Measurements from ENCODE around the gene HNRNPUL2. TPM values are rescaled to one million over a fixed set of nuclear protein-coding genes. Genes with fewer than 3 reads are reported as not detected.
"Not testable (repeated sequence)": the region's sequence is repeated elsewhere in the genome, so short reads cannot be mapped to it uniquely, and the experiment has no call there.

Gene HNRNPUL2
- total RNA-seq, 1 donor from 2014 or later: 61.5 TPM

DNA sequence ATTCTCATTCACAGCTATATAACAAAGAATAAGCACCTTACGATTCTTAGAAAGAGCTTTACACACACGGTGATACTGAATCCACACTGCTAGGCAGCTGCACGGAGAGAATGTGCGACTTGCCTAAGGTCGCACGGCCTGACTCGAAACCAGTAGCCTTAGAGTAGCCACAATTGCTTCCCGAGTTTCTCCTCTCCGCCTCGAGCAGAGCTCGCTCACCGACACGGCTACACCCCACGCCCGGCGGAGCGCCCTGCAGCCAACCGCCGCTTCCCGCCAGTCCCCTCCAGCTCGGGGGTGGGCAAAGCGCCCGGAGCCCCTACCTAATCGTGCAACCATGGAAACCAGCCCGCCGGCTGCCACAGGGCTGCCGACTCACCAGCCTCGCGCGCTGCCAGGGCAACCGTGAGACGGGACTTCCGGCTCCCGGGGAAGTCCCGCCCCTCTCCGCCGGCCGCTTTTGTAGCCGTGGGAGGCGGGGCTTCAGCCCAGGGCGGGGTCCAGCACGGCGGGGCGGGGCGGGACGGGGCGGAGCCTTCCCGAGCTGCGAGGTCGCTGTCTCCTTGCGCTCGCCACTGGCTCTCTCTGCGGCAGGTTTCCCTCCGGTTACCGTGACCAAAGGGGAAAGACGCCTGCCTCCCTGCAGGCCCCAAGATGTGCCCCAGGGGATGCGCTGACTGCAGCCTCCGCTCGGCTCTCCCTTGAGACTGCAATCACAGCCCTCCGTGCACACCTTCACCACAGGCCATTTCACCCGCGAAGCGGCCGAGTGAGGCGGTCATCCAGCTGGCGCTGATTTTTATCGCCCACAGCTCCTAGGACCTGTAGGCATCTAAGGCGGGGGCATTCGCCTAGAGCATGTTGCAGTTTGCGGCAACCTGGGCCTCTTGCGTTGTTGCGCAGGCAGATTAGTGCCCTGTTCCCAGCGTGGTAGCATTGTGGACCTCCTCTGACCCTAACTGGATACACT is 21.1 kb downstream of the HNRNPUL2 start:
- peak; percentile 92 to 95 for DNase-seq (ENCODE audit: low spot score in 2 of 2, unreplicated experiment in 2 of 2)
- Mint-ChIP-seq H3K4me3 (peak overlapping the region; percentile 86), H3K27ac (peak overlapping the region; percentile 98), H3K4me1 (peaks cover 46% of the 10 kb centered on the region), H3K36me3 (peaks cover 17% of the 10 kb centered on the region), H3K27me3 (ENCODE audit: low read depth) (no peaks in the 10 kb centered on the region), H3K9me3 (no peaks in the 10 kb centered on the region)
- TF ChIP-seq, protein P1, sequence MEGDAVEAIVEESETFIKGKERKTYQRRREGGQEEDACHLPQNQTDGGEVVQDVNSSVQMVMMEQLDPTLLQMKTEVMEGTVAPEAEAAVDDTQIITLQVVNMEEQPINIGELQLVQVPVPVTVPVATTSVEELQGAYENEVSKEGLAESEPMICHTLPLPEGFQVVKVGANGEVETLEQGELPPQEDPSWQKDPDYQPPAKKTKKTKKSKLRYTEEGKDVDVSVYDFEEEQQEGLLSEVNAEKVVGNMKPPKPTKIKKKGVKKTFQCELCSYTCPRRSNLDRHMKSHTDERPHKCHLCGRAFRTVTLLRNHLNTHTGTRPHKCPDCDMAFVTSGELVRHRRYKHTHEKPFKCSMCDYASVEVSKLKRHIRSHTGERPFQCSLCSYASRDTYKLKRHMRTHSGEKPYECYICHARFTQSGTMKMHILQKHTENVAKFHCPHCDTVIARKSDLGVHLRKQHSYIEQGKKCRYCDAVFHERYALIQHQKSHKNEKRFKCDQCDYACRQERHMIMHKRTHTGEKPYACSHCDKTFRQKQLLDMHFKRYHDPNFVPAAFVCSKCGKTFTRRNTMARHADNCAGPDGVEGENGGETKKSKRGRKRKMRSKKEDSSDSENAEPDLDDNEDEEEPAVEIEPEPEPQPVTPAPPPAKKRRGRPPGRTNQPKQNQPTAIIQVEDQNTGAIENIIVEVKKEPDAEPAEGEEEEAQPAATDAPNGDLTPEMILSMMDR (IDR thresholded peaks at IDR 0.05; ENCODE audit: unreplicated experiment): no peak

DNA sequence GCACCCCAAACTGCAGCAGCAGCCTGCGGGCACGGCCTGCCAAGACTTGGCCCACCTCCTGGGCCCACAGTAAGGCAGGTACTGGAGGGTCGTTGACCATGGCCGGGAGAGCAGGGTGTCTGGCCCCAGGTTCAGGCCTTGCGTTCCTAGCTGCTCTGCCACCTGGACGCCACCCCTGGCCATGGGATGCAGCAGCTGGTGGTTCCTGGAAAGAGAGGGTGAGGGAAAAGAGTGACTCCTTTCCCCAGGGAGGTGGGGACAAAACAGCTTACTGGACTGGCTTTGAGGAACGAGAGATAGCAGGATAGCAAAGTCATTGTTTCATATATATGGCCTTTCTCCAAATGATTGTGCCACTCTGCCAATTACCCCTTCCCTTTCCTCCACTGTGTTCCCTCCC is 21.8 kb downstream of the HNRNPUL2 start:
- H3K27ac Mint-ChIP-seq: peak overlapping the region; percentile 97
- no peaks in the 10 kb centered on the region for H3K27me3 Mint-ChIP-seq (ENCODE audit: low read depth)
- peak overlapping the region; percentile 86 for H3K4me3 Mint-ChIP-seq
- peaks cover 46% of the 10 kb centered on the region for H3K4me1 Mint-ChIP-seq
- no peak for DNase-seq (ENCODE audit: low spot score in 2 of 2, unreplicated experiment in 2 of 2)
- no peaks in the 10 kb centered on the region for H3K9me3 Mint-ChIP-seq
- H3K36me3 Mint-ChIP-seq: peaks cover 15% of the 10 kb centered on the region
- TF ChIP-seq, protein P1 (IDR thresholded peaks at IDR 0.05; ENCODE audit: unreplicated experiment): no peak

DNA sequence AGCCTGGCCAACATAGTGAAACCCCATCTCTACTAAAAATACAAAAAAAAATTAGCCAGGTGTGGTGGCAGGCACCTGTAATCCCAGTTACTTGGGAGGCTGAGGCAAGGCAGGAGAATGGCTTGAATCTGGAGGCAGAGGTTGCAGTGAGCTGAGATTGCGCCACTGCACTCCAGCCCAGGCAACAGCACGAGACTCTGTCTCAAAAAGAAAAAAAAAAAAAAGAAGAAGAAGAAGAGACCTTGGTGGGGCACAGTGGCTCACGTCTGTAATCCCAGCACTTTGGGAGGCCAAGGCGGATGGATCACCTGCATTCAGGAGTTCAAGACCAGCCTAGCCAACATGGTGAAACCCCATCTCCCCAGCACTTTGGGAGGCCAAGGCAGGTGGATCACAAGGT is 23.3 kb downstream of the HNRNPUL2 start:
- not testable (repeated sequence) for DNase-seq (ENCODE audit: low spot score in 2 of 2, unreplicated experiment in 2 of 2); H3K27me3 Mint-ChIP-seq (ENCODE audit: low read depth); H3K27ac Mint-ChIP-seq; H3K9me3 Mint-ChIP-seq; H3K4me3 Mint-ChIP-seq
- Mint-ChIP-seq H3K4me1 (peaks cover 36% of the 10 kb centered on the region), H3K36me3 (peaks cover 17% of the 10 kb centered on the region)

DNA sequence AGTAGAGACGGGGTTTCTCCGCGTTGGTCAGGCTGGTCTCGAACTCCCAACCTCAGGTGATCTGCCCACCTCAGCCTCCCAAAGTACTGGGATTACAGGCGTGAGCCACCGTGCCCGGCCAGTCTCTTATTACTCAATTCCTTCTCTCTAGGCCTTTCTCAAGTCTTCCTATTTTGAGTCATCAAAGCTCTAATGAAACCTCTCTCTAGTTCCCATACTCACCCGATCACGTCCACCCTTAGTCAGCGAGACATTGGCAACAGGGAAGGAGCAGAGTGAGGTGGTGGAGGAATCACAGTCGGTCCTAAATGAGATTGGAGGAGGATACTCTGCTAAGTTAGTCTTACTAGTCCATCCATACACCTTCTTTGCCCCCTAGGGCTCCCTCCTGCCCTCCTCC is 25.0 kb downstream of the HNRNPUL2 start:
- Mint-ChIP-seq H3K4me3 (no peak overlapping the region), H3K4me1 (peaks cover 19% of the 10 kb centered on the region), H3K9me3 (no peaks in the 10 kb centered on the region), H3K27me3 (ENCODE audit: low read depth) (no peaks in the 10 kb centered on the region), H3K36me3 (peaks cover 22% of the 10 kb centered on the region), H3K27ac (no peak overlapping the region)
- TF ChIP-seq, protein P1 (IDR thresholded peaks at IDR 0.05; ENCODE audit: unreplicated experiment): no peak
- DNase-seq (ENCODE audit: low spot score in 2 of 2, unreplicated experiment in 2 of 2): no peak

DNA sequence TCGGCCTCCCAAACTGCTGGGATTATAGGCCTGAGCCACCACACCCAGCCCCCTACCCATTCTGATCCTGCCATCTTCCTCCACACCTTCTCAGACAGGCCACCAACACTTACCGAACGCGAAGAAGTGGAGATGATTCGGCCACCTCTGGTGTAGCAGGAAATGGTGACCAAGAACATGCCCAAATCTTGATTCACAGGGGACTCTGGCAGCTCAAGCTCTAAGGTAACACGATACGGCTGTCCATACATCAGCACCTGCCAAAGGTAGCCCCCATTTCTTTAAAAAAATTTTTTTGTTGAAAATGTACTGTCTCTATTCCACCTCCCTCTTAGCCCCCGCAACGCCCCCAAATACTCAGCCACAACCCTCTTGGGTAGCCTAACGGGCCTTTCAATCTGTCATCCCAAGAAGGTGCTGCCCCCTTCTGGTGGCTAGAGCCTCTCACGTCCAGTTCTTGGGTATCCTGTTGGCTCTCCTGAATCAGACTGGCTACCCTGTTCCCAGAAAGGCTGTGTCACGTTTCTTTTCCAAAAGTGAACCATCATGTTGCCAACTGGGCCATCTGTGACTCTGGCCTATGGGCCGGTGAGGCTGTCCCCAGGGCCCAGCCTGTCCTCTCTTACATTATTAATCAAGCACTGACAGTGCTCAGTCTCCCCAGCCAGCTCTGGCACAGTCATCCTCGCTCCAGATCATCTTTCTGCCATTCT is 32.6 kb downstream of the HNRNPUL2 start:
- H3K9me3 Mint-ChIP-seq: no peaks in the 10 kb centered on the region
- H3K4me3 Mint-ChIP-seq: no peak overlapping the region
- TF ChIP-seq, protein P1 (IDR thresholded peaks at IDR 0.05; ENCODE audit: unreplicated experiment): peak; percentile 62
- peak overlapping the region; percentile 44 for H3K27ac Mint-ChIP-seq
- H3K4me1 Mint-ChIP-seq: peaks cover 5% of the 10 kb centered on the region
- no peaks in the 10 kb centered on the region for H3K27me3 Mint-ChIP-seq (ENCODE audit: low read depth)
- DNase-seq (ENCODE audit: low spot score in 2 of 2, unreplicated experiment in 2 of 2): peak in 1 of 2 experiments; percentile 71
- H3K36me3 Mint-ChIP-seq: peaks cover 16% of the 10 kb centered on the region

DNA sequence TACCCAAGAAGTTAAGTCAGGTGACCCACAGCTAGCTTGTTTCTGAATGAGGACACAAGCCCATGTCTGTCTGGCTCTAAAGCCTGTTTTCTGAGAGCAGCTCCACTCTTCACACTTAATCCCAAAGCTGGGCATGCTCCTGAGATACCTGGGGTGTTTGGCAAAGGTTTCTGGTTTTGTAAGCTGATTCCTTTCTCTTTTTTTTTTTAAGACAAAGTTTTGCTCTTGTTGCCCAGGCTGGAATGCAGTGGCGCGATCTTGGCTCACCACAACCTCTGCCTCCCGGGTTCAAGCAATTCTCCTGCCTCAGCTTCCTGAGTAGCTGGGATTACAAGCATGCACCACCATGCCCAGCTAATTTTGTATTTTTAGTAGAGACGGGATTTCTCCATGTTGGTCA is 33.6 kb downstream of the HNRNPUL2 start:
- H3K4me3 Mint-ChIP-seq; H3K27ac Mint-ChIP-seq; H3K9me3 Mint-ChIP-seq; H3K27me3 Mint-ChIP-seq (ENCODE audit: low read depth); DNase-seq (ENCODE audit: low spot score in 2 of 2, unreplicated experiment in 2 of 2): not testable (repeated sequence)
- Mint-ChIP-seq H3K36me3 (peaks cover 16% of the 10 kb centered on the region), H3K4me1 (peaks cover 12% of the 10 kb centered on the region)
